AG10803 (cell line): Measurements from ENCODE around the gene UBAP1.
A peak's percentile ranks its signal among the peaks of the same experiment; 100 is the strongest.
"Not testable (repeated sequence)": the region's sequence is repeated elsewhere in the genome, so short reads cannot be mapped to it uniquely, and the experiment has no call there.

Experiments
- DNase-seq: peaks from one replicate; pipeline ENCODE4 v3.0.0; 2010; ENCODE audit warnings: low read depth
- H3K4me3 ChIP-seq: 2 replicates; pipeline ENCODE4 v1.5.1; 2011; ENCODE audit warnings: mild to moderate bottlenecking, low read length, control low read depth
- TF ChIP-seq, protein P1 (sequence below): conservative IDR thresholded peaks from 2 replicates; pipeline ENCODE4 v1.5.1; 2011; ENCODE audit warnings: mild to moderate bottlenecking, low read length, control low read depth, inconsistent platforms

UBAP1 gene

DNA sequence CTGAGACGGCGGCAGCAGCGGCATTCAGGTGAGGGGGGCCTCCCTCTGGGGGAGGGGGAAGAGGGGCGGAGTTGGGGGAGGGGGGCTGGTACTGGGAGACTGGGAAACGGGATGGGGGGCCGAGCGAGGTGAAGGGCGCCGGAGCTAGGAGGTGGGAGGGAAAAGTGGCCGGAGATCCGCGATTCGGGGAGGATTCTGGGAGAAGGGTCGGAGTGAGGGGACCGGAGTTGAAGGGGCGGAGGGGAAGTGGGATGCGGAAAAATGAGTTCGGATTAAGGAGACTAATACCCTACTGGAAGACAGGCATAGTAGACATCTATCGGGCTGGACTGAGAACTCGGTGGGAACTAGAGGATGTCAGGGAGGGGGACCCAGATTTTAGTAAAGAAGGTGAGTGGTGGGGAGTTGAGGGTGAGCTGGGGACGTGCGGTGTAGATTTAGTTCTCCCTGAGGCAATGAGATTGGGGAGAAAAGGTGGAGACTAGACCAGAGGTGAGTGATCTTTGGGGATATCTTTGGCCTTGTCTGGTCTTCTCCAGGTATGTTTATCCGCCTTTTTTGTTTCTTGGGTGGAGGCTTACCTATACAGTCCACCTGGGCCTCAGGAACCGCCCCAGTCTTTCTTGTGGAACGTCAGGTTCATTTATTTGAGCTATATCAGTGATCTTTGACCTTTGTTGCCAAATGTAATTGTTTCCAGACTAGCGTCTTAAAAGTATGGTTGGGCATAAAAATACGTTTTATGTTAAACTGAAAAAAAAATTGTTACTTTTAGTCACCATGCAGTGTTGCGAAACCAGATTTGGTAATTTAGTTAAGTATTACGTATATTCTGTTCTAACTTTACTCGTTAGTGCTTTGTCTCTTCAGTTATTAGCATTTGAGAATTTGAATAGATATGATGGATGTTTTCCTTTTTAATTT lies 632 bp downstream of the UBAP1 start:
- DNase-seq, result peak; percentile 79
- TF ChIP-seq, protein P1, sequence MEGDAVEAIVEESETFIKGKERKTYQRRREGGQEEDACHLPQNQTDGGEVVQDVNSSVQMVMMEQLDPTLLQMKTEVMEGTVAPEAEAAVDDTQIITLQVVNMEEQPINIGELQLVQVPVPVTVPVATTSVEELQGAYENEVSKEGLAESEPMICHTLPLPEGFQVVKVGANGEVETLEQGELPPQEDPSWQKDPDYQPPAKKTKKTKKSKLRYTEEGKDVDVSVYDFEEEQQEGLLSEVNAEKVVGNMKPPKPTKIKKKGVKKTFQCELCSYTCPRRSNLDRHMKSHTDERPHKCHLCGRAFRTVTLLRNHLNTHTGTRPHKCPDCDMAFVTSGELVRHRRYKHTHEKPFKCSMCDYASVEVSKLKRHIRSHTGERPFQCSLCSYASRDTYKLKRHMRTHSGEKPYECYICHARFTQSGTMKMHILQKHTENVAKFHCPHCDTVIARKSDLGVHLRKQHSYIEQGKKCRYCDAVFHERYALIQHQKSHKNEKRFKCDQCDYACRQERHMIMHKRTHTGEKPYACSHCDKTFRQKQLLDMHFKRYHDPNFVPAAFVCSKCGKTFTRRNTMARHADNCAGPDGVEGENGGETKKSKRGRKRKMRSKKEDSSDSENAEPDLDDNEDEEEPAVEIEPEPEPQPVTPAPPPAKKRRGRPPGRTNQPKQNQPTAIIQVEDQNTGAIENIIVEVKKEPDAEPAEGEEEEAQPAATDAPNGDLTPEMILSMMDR, result no peak
- peak overlapping the region; percentile 97 for H3K4me3 ChIP-seq

DNA sequence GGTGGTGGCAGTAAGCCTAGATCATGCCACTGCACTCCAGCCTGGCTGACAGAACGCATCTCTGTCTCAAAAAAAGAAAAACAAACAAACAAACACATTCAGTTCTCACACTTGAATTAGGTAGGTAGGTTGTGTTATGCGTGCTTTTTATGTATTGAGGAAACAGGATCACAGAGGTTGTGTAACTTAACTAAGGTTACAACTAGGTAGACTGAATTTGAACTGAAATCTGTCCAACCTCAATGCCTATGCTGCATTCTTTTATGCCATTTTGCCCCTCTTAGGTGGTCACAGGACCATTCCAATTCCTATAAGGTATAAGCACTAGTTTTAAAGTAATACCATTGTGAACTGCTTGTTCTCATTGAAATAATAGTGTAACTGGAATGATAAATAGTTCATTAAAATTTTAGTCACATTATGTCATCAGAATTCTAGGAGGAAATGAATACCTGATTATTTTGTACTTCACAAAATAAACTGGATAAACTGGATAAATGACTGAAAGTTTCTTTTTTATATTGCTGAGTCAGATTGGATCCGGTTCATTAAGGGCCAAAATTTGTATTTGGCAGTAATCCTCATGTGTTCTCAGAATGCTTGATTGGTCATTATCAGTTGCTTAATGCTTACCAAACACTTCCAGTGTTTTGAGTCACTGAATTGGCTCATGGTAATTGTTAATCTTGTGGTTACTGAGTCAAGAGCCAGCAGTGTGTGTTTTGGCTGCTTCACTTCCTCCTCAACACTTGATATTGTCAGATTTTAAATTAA lies 7.1 kb downstream of the UBAP1 start:
- no peak overlapping the region for H3K4me3 ChIP-seq
- TF ChIP-seq, protein P1, result no peak
- DNase-seq, result peak; percentile 97

DNA sequence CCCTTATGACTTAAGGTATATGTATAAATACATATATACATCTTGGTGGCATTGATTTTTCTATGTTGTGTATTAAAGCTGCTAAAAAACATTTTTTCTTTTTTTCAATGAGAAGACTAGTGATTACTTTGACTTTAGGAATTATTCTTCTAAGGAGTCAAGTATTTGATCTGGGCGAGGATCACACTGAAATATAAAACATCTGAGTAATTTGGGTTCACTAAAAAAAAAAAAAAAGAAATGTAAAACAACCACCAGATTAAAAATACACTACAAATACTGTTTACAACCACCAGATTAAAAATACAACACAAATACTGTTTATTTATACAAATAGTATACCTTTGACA lies 9.0 kb downstream of the UBAP1 start:
- no peak for DNase-seq
- TF ChIP-seq, protein P1, result no peak
- no peak overlapping the region for H3K4me3 ChIP-seq

DNA sequence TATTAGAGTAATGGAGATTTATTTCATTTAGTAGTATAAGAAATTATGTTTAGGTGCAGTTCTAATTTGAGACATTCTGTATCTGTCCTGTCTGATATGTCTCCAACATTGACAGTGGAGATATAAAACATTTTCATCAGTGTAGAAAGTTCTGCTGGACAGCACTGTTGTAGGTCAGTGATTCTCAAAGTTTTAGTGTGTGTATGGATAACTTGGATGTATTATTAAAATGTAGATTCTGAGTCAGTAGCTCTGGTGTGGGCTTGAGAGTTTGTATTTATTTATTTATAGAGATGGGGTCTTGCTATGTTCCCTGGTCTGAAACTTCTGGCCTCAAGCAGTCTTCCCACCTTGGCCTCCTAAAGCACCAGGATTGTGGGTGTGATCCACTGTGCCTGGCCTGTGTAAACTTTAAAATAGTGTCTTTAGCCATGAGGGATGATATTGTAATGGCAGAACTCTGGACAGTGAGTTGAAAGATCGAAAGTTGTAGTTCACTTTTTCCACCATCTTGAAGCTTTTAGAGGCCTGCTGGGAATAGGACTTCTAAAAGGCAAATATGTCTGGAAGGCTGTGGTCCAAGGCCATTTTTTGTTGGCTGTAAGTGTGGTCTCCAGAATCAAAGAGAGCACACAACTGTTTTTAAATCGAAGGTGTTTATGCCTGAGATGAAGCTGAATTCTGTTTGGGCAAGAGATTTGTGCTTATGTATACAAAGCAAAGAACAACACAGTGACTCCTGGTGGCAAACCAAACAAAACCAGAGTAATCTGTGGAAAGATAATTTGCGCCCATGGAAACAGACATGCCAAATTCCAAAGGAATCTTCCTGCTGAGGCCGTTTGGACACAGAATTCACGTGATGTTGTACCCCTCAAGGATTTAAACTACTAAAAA lies 12.4 kb downstream of the UBAP1 start:
- TF ChIP-seq, protein P1, result peak; percentile 38
- H3K4me3 ChIP-seq, result no peak overlapping the region
- DNase-seq, result peak; percentile 36

DNA sequence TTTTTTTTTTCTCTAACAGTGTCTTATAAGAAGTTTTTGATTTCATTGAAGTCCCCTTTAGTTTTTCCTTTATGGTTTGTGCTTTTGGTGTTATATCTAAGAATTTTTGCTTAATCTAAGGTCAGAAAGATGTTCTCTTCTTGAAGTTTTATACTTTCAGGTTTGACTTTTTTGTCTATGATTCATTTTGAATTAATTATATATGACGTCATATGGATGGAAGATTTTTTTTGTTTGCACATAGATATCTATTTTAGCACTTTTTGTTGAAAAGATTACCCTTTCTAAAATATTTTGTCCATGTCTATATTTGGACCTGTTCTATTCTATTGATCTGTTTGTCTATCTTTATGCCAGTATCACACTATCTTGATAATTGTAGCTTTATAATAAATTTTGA lies 16.3 kb downstream of the UBAP1 start:
- no peak overlapping the region for H3K4me3 ChIP-seq
- TF ChIP-seq, protein P1, result no peak
- DNase-seq, result no peak

DNA sequence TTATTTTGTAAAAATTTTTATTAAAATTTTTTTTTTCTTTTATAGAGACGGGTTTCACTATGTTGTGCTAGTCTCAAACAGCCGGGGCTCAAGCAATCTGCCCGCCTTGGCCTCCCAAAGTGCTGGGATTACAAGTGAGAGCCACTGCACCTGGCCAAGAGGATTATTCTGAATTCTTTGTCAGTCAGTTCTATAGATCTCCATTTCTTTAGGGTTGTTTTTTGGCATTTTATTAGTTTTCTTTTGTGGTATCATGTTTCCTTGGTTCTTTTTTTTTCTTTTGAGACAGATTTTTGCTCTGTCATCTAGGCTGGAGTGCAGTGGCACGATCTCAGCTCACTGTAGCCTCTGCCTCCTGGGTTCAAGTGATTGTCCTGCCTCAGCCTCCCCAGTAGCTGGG lies 18.4 kb downstream of the UBAP1 start:
- not testable (repeated sequence) for DNase-seq, H3K4me3 ChIP-seq
